ENCODE data around the gene MAPT. TPM values are rescaled to one million over a fixed set of nuclear protein-coding genes. Genes with fewer than 3 reads are reported as not detected.

Gene MAPT
- total RNA-seq, 1 donor from 2014 or later: 2.1 TPM

DNA sequence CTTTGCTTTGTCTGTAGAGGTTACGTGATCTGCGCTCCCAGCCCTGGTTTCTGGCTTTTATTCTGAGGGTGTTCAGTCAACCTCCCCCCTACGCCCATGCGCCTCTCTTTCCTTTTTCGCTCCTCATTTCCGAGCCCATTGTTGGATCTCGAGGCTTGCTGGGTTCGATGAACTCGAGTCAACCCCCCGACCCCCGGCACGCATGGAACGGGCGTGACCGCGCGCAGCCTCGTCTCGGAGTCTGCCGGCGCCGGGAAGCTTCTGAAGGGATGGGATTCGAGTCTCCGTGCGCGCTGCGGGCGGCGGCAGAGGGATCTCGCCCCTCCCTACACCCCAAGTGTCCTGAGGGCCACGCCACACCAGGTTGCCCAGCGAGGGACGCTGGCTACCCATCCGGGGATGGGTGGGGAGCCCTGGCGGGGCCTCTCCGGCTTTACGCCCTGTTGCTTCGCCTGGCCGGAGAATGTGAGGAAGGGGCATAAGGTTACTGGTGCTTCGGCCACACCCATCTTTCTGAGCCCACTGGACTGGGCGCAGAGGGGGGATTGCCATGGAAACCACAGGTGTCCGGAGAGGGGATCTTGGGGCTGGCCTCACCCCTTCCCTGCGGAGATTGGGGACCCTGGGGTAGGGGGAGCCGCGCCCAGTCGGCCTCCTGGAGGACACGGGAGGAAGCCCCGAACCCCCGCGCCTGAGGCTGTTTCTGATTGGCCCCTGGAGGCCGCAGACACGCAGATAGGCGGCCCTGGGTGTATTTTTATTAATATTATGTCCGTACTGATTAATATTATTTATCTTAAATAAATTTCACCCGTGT lies 1.8 kb downstream of the MAPT start:
- no peak overlapping the region for H3K4me3 ChIP-seq (ENCODE audit: insufficient read depth, low read depth, low read length)

DNA sequence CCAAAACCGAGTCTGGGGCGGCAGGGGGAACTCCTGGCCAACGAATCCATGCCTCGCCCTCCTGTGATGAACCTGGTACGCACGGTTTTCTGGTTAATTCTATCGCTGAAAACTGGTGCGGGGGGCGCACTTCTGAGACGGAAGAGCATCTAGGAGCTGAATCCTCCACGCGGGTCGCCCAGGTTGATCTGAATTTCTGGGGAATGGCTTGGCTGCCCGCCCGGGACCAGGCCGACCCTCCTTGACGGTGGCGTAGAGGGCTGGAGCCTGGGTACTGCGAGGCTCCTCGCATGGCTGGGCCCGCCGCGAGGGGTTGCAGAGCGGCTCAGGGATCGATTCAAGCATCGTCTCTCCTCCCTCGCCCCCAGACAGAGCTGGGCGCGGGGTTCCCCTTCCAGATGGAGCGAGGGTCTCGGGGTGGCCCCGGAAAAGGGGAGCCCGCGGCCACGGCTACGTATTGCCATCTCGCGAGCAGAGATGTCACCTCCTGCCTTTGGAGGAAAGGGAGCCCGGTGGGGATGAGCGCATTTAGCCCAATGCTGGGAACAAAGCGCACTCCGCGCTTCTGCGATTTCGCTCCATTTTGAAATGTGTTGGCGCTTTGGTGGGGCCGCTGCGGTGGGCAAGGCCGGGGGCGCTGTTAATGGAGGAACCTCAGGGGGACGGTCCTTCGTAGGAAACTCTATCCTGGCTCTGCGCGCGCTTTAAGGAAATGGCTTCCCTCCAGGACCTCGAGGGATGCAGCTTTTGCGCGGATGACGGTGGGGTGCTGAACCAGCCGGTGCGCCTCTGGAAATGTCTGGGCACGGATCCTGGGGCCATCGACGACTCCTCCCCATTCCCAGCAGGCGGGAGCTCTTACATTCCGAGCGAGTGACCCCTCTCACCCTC lies 2.7 kb downstream of the MAPT start:
- H3K36me3 Mint-ChIP-seq (ENCODE audit: low read depth, unreplicated experiment): no peaks in the 10 kb centered on the region
- no peak overlapping the region for H3K27ac ChIP-seq (ENCODE audit: low read depth, low read length)
- no peak for DNase-seq (ENCODE audit: low read depth)
- H3K9me3 ChIP-seq (ENCODE audit: insufficient read depth, low read depth, low read length): no peaks in the 10 kb centered on the region
- no peak for FAIRE-seq
- no peak overlapping the region for H3K27ac Mint-ChIP-seq (ENCODE audit: unreplicated experiment)
- no peak overlapping the region for H3K4me3 Mint-ChIP-seq (ENCODE audit: unreplicated experiment)
- H3K9ac ChIP-seq (ENCODE audit: low read length): no peak overlapping the region
- H3K27me3 ChIP-seq (ENCODE audit: insufficient read depth, low read length): peaks cover 49% of the 10 kb centered on the region
- H3K36me3 ChIP-seq (ENCODE audit: insufficient read depth, low read length): no peaks in the 10 kb centered on the region
- H3K4me1 Mint-ChIP-seq (ENCODE audit: low read depth, unreplicated experiment): no peaks in the 10 kb centered on the region
- TF ChIP-seq EZH2 (IDR thresholded peaks at IDR 0.05; ENCODE audit: insufficient read depth, low read length): peak; percentile 29
- TF ChIP-seq, protein P1, sequence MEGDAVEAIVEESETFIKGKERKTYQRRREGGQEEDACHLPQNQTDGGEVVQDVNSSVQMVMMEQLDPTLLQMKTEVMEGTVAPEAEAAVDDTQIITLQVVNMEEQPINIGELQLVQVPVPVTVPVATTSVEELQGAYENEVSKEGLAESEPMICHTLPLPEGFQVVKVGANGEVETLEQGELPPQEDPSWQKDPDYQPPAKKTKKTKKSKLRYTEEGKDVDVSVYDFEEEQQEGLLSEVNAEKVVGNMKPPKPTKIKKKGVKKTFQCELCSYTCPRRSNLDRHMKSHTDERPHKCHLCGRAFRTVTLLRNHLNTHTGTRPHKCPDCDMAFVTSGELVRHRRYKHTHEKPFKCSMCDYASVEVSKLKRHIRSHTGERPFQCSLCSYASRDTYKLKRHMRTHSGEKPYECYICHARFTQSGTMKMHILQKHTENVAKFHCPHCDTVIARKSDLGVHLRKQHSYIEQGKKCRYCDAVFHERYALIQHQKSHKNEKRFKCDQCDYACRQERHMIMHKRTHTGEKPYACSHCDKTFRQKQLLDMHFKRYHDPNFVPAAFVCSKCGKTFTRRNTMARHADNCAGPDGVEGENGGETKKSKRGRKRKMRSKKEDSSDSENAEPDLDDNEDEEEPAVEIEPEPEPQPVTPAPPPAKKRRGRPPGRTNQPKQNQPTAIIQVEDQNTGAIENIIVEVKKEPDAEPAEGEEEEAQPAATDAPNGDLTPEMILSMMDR (IDR thresholded peaks at IDR 0.05; ENCODE audit: insufficient read depth, low read depth, low read length): no peak
- H3K79me2 ChIP-seq (ENCODE audit: insufficient read depth, low read length): no peaks in the 10 kb centered on the region
- H3K4me3 ChIP-seq (ENCODE audit: insufficient read depth, low read depth, low read length): no peak overlapping the region
- no peaks in the 10 kb centered on the region for H4K20me1 ChIP-seq (ENCODE audit: insufficient read depth, low read length)
- no peak overlapping the region for H2AFZ ChIP-seq (ENCODE audit: low read depth, low read length)
- no peaks in the 10 kb centered on the region for H3K4me1 ChIP-seq (ENCODE audit: insufficient read depth, low read length)
- H3K27me3 Mint-ChIP-seq (ENCODE audit: low read depth, unreplicated experiment): peaks cover 59% of the 10 kb centered on the region
- no peak overlapping the region for H3K4me2 ChIP-seq (ENCODE audit: low read length)
- no peaks in the 10 kb centered on the region for H3K9me3 Mint-ChIP-seq (ENCODE audit: unreplicated experiment)

More for the DNA sequence above, 1.8 kb downstream of the MAPT start:
- no peaks in the 10 kb centered on the region for H3K4me1 Mint-ChIP-seq (ENCODE audit: low read depth, unreplicated experiment)
- H4K20me1 ChIP-seq (ENCODE audit: insufficient read depth, low read length): no peaks in the 10 kb centered on the region
- H3K79me2 ChIP-seq (ENCODE audit: insufficient read depth, low read length): no peaks in the 10 kb centered on the region
- no peak for FAIRE-seq
- no peaks in the 10 kb centered on the region for H3K9me3 ChIP-seq (ENCODE audit: insufficient read depth, low read depth, low read length)
- H3K4me2 ChIP-seq (ENCODE audit: low read length): peak overlapping the region; percentile 98
- no peak overlapping the region for H3K27ac Mint-ChIP-seq (ENCODE audit: unreplicated experiment)
- H2AFZ ChIP-seq (ENCODE audit: low read depth, low read length): no peak overlapping the region
- H3K27me3 ChIP-seq (ENCODE audit: insufficient read depth, low read length): peaks cover 49% of the 10 kb centered on the region
- no peaks in the 10 kb centered on the region for H3K36me3 Mint-ChIP-seq (ENCODE audit: low read depth, unreplicated experiment)
- peaks cover 55% of the 10 kb centered on the region for H3K27me3 Mint-ChIP-seq (ENCODE audit: low read depth, unreplicated experiment)
- TF ChIP-seq, protein P1 (IDR thresholded peaks at IDR 0.05; ENCODE audit: insufficient read depth, low read depth, low read length): no peak
- TF ChIP-seq EZH2 (IDR thresholded peaks at IDR 0.05; ENCODE audit: insufficient read depth, low read length): no peak
- no peaks in the 10 kb centered on the region for H3K36me3 ChIP-seq (ENCODE audit: insufficient read depth, low read length)
- DNase-seq (ENCODE audit: low read depth): no peak
- no peaks in the 10 kb centered on the region for H3K9me3 Mint-ChIP-seq (ENCODE audit: unreplicated experiment)
- no peaks in the 10 kb centered on the region for H3K4me1 ChIP-seq (ENCODE audit: insufficient read depth, low read length)
- peak overlapping the region; percentile 74 for H3K4me3 Mint-ChIP-seq (ENCODE audit: unreplicated experiment)
- H3K27ac ChIP-seq (ENCODE audit: low read depth, low read length): no peak overlapping the region
- no peak overlapping the region for H3K9ac ChIP-seq (ENCODE audit: low read length)

Data from astrocyte (in vitro differentiated cells and primary cell).